HEK293 (cell line): ENCODE measurements around the gene RCAN2.

Source experiments
- HOXC10 ChIP-seq: sonication (generic); formaldehyde crosslinking; IDR thresholded peaks from 2 replicates; pipeline ENCODE4 v1.8.1; 2023; ENCODE audit warnings: mild to moderate bottlenecking, missing genetic modification reagents
- INSM2 ChIP-seq: fragments of 450-650 bp; formaldehyde crosslinking; IDR thresholded peaks from 2 replicates; pipeline ENCODE4 v1.5.1; 2016; ENCODE audit warnings: missing biosample characterization, missing genetic modification characterization
- MZF1 ChIP-seq: fragments of 450-650 bp; formaldehyde crosslinking; IDR thresholded peaks from 2 replicates; pipeline ENCODE4 v1.5.1; 2017; ENCODE audit warnings: missing biosample characterization, missing genetic modification characterization, borderline replicate concordance
- RBAK ChIP-seq: fragments of 450-650 bp; formaldehyde crosslinking; IDR thresholded peaks from 2 replicates; pipeline ENCODE4 v1.5.1; 2016; ENCODE audit warnings: missing biosample characterization, missing genetic modification characterization
- ZBTB48 ChIP-seq: fragments of 450-650 bp; formaldehyde crosslinking; IDR thresholded peaks from 2 replicates; pipeline ENCODE4 v1.5.1; 2016; ENCODE audit warnings: missing biosample characterization, missing genetic modification characterization
- ZNF112 ChIP-seq: fragments of 450-650 bp; formaldehyde crosslinking; IDR thresholded peaks from 2 replicates; pipeline ENCODE4 v1.5.0; 2017; ENCODE audit warnings: missing biosample characterization, missing genetic modification characterization
- ZNF121 ChIP-seq: fragments of 450-650 bp; formaldehyde crosslinking; IDR thresholded peaks from 2 replicates; pipeline ENCODE4 v1.5.1; 2016; ENCODE audit warnings: missing biosample characterization, missing genetic modification characterization
- ZNF132 ChIP-seq: fragments of 450-650 bp; formaldehyde crosslinking; IDR thresholded peaks from 2 replicates; pipeline ENCODE4 v1.5.1; 2017; ENCODE audit warnings: missing biosample characterization, missing genetic modification characterization, borderline replicate concordance
- ZNF140 ChIP-seq: fragments of 450-650 bp; formaldehyde crosslinking; IDR thresholded peaks from 2 replicates; pipeline ENCODE4 v1.5.1; 2016; ENCODE audit warnings: missing biosample characterization, missing genetic modification characterization
- ZNF169 ChIP-seq: fragments of 450-650 bp; formaldehyde crosslinking; IDR thresholded peaks from 2 replicates; pipeline ENCODE4 v1.5.1; 2016; ENCODE audit warnings: missing biosample characterization, missing genetic modification characterization
- ZNF175 ChIP-seq: fragments of 450-650 bp; formaldehyde crosslinking; IDR thresholded peaks from 2 replicates; pipeline ENCODE4 v1.5.1; 2016; ENCODE audit warnings: missing biosample characterization, missing genetic modification characterization
- ZNF214 ChIP-seq: fragments of 450-650 bp; formaldehyde crosslinking; IDR thresholded peaks from 2 replicates; pipeline ENCODE4 v1.5.1; 2017; ENCODE audit warnings: missing biosample characterization, mild to moderate bottlenecking, missing genetic modification characterization, borderline replicate concordance
- ZNF24 ChIP-seq: fragments of 450-650 bp; formaldehyde crosslinking; IDR thresholded peaks from 2 replicates; pipeline ENCODE4 v1.5.1; 2016; ENCODE audit warnings: missing biosample characterization, missing genetic modification characterization
- ZNF266 ChIP-seq: fragments of 450-650 bp; formaldehyde crosslinking; IDR thresholded peaks from 2 replicates; pipeline ENCODE4 v1.5.1; 2016; ENCODE audit warnings: missing biosample characterization, missing genetic modification characterization, low read depth
- ZNF302 ChIP-seq: fragments of 450-650 bp; formaldehyde crosslinking; IDR thresholded peaks from 2 replicates; pipeline ENCODE4 v1.5.1; 2016; ENCODE audit warnings: missing biosample characterization, missing genetic modification characterization, low read depth
- ZNF354C ChIP-seq: fragments of 450-650 bp; formaldehyde crosslinking; IDR thresholded peaks from 2 replicates; pipeline ENCODE4 v1.5.1; 2016; ENCODE audit warnings: missing biosample characterization, missing genetic modification characterization, low read depth, borderline replicate concordance
- ZNF426 ChIP-seq: fragments of 450-650 bp; formaldehyde crosslinking; IDR thresholded peaks from 2 replicates; pipeline ENCODE4 v1.5.1; 2017; ENCODE audit warnings: missing biosample characterization, missing genetic modification characterization, mild to moderate bottlenecking, inconsistent platforms, moderate library complexity
- ZNF433 ChIP-seq: fragments of 450-650 bp; formaldehyde crosslinking; IDR thresholded peaks from 2 replicates; pipeline ENCODE4 v1.5.1; 2016; ENCODE audit warnings: missing biosample characterization, missing genetic modification characterization, low read depth
- ZNF510 ChIP-seq: fragments of 450-650 bp; formaldehyde crosslinking; IDR thresholded peaks from 2 replicates; pipeline ENCODE4 v1.5.1; 2018; ENCODE audit warnings: mild to moderate bottlenecking, missing genetic modification characterization, missing biosample characterization; ENCODE audit not compliant: insufficient replicate concordance
- ZNF558 ChIP-seq: fragments of 450-650 bp; formaldehyde crosslinking; IDR thresholded peaks from 2 replicates; pipeline ENCODE4 v1.5.1; 2016; ENCODE audit warnings: missing biosample characterization, missing genetic modification characterization
- ZNF560 ChIP-seq: fragments of 450-650 bp; formaldehyde crosslinking; IDR thresholded peaks from 2 replicates; pipeline ENCODE4 v1.5.1; 2017; ENCODE audit warnings: missing biosample characterization, missing genetic modification characterization, borderline replicate concordance
- ZNF561 ChIP-seq: fragments of 450-650 bp; IDR thresholded peaks from 2 replicates; pipeline ENCODE4 v1.5.1; 2018; ENCODE audit warnings: missing biosample characterization, missing genetic modification characterization, borderline replicate concordance
- ZNF623 ChIP-seq: fragments of 450-650 bp; formaldehyde crosslinking; IDR thresholded peaks from 2 replicates; pipeline ENCODE4 v1.5.1; 2016; ENCODE audit warnings: missing biosample characterization, missing genetic modification characterization
- ZNF629 ChIP-seq: fragments of 450-650 bp; formaldehyde crosslinking; IDR thresholded peaks from 2 replicates; pipeline ENCODE4 v1.5.1; 2017; ENCODE audit warnings: missing biosample characterization, missing genetic modification characterization
- ZNF776 ChIP-seq: fragments of 450-650 bp; formaldehyde crosslinking; IDR thresholded peaks from 2 replicates; pipeline ENCODE4 v1.5.0; 2017; ENCODE audit warnings: missing biosample characterization, missing genetic modification characterization, borderline replicate concordance
- ZXDB ChIP-seq: fragments of 450-650 bp; formaldehyde crosslinking; IDR thresholded peaks from 2 replicates; pipeline ENCODE4 v1.5.1; 2016; ENCODE audit warnings: missing biosample characterization, missing genetic modification characterization
- TF ChIP-seq, protein P1 (sequence below): sonication (generic); formaldehyde crosslinking; IDR thresholded peaks from 2 replicates; pipeline ENCODE4 v1.8.1; 2022; ENCODE audit warnings: mild to moderate bottlenecking, moderate library complexity, missing genetic modification reagents
- TF ChIP-seq, protein P2 (sequence below): fragments of 450-650 bp; formaldehyde crosslinking; IDR thresholded peaks from 2 replicates; pipeline ENCODE4 v1.5.0; 2017; ENCODE audit warnings: missing biosample characterization, missing genetic modification characterization, borderline replicate concordance
- TF ChIP-seq, protein P3 (sequence below): fragments of 450-650 bp; formaldehyde crosslinking; IDR thresholded peaks from 2 replicates; pipeline ENCODE4 v1.5.1; 2016; ENCODE audit warnings: missing biosample characterization, missing genetic modification characterization, borderline replicate concordance
- TF ChIP-seq, protein P4 (sequence below): fragments of 450-650 bp; IDR thresholded peaks from 2 replicates; pipeline ENCODE4 v1.5.1; 2018; ENCODE audit warnings: missing biosample characterization, mild to moderate bottlenecking, missing genetic modification characterization

The RCAN2 gene

DNA sequence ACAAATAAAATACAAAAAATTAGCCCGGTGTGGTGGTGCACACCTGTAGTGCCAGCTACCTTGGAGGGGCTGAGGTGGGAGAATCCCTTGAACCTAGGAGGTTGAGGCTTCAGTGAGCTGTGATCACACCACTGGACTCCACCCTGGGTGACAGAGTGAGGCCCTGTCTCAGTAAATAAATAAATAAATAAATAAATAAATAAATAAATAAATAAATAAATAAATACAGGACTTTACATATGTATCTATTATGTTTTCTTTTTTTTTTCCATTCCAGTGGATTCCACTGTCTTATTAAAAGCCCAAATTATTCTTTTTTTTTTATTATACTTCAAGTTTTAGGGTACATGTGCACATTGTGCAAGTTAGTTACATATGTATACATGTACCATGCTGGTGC, 279.3 kb downstream of the RCAN2 start (continued):
- TF ChIP-seq ZNF510, result peak; percentile 68
- peak; percentile 36; the same call in 1 of the 2 replicates for TF ChIP-seq ZNF629 (tag by site-specific recombination)
- peak; percentile 42; the same call in 1 of the 2 replicates for TF ChIP-seq ZXDB (tag by site-specific recombination)
- peak; percentile 54; the same call in 1 of the 2 replicates for TF ChIP-seq ZNF266 (tag by site-specific recombination)
- no peak for TF ChIP-seq ZNF169
- no peak for TF ChIP-seq ZNF776 (tag by site-specific recombination)
- TF ChIP-seq ZNF558 (tag by site-specific recombination), result 0 out of 2 replicates have a peak, but pooled peaks have one; percentile 63
- TF ChIP-seq, protein P1, sequence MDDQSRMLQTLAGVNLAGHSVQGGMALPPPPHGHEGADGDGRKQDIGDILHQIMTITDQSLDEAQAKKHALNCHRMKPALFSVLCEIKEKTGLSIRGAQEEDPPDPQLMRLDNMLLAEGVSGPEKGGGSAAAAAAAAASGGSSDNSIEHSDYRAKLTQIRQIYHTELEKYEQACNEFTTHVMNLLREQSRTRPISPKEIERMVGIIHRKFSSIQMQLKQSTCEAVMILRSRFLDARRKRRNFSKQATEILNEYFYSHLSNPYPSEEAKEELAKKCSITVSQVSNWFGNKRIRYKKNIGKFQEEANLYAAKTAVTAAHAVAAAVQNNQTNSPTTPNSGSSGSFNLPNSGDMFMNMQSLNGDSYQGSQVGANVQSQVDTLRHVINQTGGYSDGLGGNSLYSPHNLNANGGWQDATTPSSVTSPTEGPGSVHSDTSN (CRISPR knock-in tag), result no peak
- TF ChIP-seq ZBTB48 (tag by site-specific recombination), result no peak
- TF ChIP-seq ZNF112 (tag by site-specific recombination), result no peak
- no peak for TF ChIP-seq MZF1
- TF ChIP-seq ZNF426, result peak; percentile 91
- no peak for TF ChIP-seq ZNF561 (tag by site-specific recombination)
- TF ChIP-seq ZNF354C (tag by site-specific recombination), result 0 out of 2 replicates have a peak, but pooled peaks have one; percentile 10
- TF ChIP-seq ZNF214 (tag by site-specific recombination), result no peak
- TF ChIP-seq ZNF121 (tag by site-specific recombination), result 0 out of 2 replicates have a peak, but pooled peaks have one; percentile 12
- TF ChIP-seq ZNF24 (tag by site-specific recombination), result no peak
- no peak for TF ChIP-seq RBAK (tag by site-specific recombination)
- no peak for TF ChIP-seq ZNF302 (tag by site-specific recombination)
- TF ChIP-seq HOXC10 (CRISPR knock-in tag), result no peak
- TF ChIP-seq ZNF623, result peak; percentile 73
- TF ChIP-seq, protein P2, sequence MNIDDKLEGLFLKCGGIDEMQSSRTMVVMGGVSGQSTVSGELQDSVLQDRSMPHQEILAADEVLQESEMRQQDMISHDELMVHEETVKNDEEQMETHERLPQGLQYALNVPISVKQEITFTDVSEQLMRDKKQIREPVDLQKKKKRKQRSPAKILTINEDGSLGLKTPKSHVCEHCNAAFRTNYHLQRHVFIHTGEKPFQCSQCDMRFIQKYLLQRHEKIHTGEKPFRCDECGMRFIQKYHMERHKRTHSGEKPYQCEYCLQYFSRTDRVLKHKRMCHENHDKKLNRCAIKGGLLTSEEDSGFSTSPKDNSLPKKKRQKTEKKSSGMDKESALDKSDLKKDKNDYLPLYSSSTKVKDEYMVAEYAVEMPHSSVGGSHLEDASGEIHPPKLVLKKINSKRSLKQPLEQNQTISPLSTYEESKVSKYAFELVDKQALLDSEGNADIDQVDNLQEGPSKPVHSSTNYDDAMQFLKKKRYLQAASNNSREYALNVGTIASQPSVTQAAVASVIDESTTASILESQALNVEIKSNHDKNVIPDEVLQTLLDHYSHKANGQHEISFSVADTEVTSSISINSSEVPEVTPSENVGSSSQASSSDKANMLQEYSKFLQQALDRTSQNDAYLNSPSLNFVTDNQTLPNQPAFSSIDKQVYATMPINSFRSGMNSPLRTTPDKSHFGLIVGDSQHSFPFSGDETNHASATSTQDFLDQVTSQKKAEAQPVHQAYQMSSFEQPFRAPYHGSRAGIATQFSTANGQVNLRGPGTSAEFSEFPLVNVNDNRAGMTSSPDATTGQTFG (tag by site-specific recombination), result no peak
- TF ChIP-seq, protein P3, sequence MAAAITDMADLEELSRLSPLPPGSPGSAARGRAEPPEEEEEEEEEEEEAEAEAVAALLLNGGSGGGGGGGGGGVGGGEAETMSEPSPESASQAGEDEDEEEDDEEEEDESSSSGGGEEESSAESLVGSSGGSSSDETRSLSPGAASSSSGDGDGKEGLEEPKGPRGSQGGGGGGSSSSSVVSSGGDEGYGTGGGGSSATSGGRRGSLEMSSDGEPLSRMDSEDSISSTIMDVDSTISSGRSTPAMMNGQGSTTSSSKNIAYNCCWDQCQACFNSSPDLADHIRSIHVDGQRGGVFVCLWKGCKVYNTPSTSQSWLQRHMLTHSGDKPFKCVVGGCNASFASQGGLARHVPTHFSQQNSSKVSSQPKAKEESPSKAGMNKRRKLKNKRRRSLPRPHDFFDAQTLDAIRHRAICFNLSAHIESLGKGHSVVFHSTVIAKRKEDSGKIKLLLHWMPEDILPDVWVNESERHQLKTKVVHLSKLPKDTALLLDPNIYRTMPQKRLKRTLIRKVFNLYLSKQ (tag by site-specific recombination), result 0 out of 2 replicates have a peak, but pooled peaks have one; percentile 41
- no peak for TF ChIP-seq ZNF132 (tag by site-specific recombination)
- TF ChIP-seq ZNF140 (tag by site-specific recombination), result peak; percentile 73
- TF ChIP-seq ZNF560 (tag by site-specific recombination), result peak; percentile 34; the same call in 1 of the 2 replicates
- TF ChIP-seq, protein P4, sequence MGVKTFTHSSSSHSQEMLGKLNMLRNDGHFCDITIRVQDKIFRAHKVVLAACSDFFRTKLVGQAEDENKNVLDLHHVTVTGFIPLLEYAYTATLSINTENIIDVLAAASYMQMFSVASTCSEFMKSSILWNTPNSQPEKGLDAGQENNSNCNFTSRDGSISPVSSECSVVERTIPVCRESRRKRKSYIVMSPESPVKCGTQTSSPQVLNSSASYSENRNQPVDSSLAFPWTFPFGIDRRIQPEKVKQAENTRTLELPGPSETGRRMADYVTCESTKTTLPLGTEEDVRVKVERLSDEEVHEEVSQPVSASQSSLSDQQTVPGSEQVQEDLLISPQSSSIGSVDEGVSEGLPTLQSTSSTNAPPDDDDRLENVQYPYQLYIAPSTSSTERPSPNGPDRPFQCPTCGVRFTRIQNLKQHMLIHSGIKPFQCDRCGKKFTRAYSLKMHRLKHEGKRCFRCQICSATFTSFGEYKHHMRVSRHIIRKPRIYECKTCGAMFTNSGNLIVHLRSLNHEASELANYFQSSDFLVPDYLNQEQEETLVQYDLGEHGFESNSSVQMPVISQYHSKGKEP (tag by site-specific recombination), result no peak
- 0 out of 2 replicates have a peak, but pooled peaks have one; percentile 36 for TF ChIP-seq ZNF433 (tag by site-specific recombination)
- no peak for TF ChIP-seq INSM2
- TF ChIP-seq ZNF175 (tag by site-specific recombination), result no peak
